Forelimb muscle (tissue), 1 donor: Measurements from ENCODE around the gene ZBED4. TPM values are rescaled to one million over a fixed set of nuclear protein-coding genes. Genes with fewer than 3 reads are reported as not detected.

Experiments used
- DNase-seq: peaks from one replicate; pipeline ENCODE4 v3.0.0-alpha.2; 2013; ENCODE audit warnings: low read depth
- polyA plus RNA-seq: library from polyadenylated mRNA; unstranded; fragments of 120-200 nt; gene quantifications from one replicate; pipeline ENCODE4 v1.2.1, GENCODE V29; 2013; ENCODE audit not compliant: insufficient read length

ZBED4 gene
- polyA plus RNA-seq, 1 donor = 12.0 TPM

- DNase-seq = no peak
Measured at GRCh38 chr22:49934891-49935557, 81.4 kb downstream of the ZBED4 start.

GRCh38 chr22:49935561-49935960, 81.9 kb downstream of the ZBED4 start:
- DNase-seq = no peak

GRCh38 chr22:49936018-49936972, 82.7 kb downstream of the ZBED4 start:
- no peak for DNase-seq

- DNase-seq = no peak
Measured at GRCh38 chr22:49936973-49937757, 83.5 kb downstream of the ZBED4 start.

- no peak for DNase-seq
Measured at GRCh38 chr22:49937758-49938564, 84.3 kb downstream of the ZBED4 start.

DNA sequence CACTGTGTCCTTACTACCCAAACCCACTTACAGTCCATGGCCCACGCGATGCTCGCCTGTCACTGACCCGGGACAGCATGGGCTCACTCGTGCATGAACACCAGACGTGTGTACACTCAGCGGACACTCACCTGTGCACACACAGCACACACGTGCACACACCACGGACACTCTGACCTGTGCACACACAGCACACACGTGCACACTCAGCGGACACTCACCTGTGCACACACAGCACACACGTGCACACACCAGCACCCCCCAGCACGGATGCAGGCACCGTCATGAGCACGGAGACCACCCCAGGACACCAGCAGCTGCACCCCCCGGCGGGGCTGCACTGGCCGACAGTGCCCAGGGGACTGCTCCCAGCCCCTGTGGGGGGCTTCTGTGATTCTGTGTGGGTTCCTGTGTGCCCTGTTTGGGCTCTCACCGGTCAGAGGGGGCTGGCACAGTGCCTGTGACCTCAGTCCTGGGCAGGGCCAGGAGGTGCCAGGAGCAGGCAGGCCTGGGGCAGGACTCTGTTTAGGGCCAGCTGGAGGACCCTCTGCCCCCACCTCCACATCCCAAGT, 85.0 kb downstream of the ZBED4 start:
- DNase-seq = no peak

Other genes with a start within 250 kb of the ZBED4 start
- 25.1 TPM for gene BRD1, start 26.0 kb upstream of the ZBED4 start, polyA plus RNA-seq
- gene ALG12, start 64.6 kb downstream of the ZBED4 start, polyA plus RNA-seq = 10.5 TPM
- gene CRELD2, start 64.8 kb downstream of the ZBED4 start, polyA plus RNA-seq = 12.4 TPM
- 13.4 TPM for gene PIM3, start 106.9 kb downstream of the ZBED4 start, polyA plus RNA-seq
- gene IL17REL, start 158.9 kb downstream of the ZBED4 start, polyA plus RNA-seq = not detected
- gene TTLL8, start 204.5 kb downstream of the ZBED4 start, polyA plus RNA-seq = not detected
- gene MLC1, start 231.6 kb downstream of the ZBED4 start, polyA plus RNA-seq = 1.2 TPM
- gene MOV10L1, start 236.2 kb downstream of the ZBED4 start, polyA plus RNA-seq = 0.82 TPM